OCI-LY7 (cell line): ENCODE results near the gene SLC6A6. TPM values are rescaled to one million over a fixed set of nuclear protein-coding genes. Genes with fewer than 3 reads are reported as not detected.

ENCODE experiments used
- BruUV-seq: library from RNA; stranded (reverse); fragments of 400-500 nt; replicated peaks from 2 replicates; lab custom pipeline; 2021; lab: Mats Ljungman, UMichigan
- CTCF ChIA-PET: fragments of 300-600 bp; sonication (Branson Sonifier 250); formaldehyde crosslinking; loops from one replicate; lab custom pipeline; 2022; ENCODE audit warnings: antibody characterized with exemption; ENCODE audit not compliant: unreplicated experiment; lab: Charles Lee
- POLR2A ChIA-PET: fragments of 300-600 bp; sonication (Branson Sonifier 250); formaldehyde crosslinking; loops from one replicate; lab custom pipeline; 2022; ENCODE audit warnings: antibody characterized with exemption; lab: Charles Lee
- DNase-seq: peaks from one replicate; pipeline ENCODE4 v3.0.0-alpha.2; 2015; ENCODE audit warnings: low spot score
- H2AFZ ChIP-seq: fragments of 200-600 bp; sonication (generic), shearing (Covaris generic); 2 replicates; pipeline ENCODE4 v1.6.1; 2014; ENCODE audit warnings: mild to moderate bottlenecking, antibody characterized with exemption, low read length, moderate library complexity
- H3K27ac ChIP-seq: fragments of 200-600 bp; sonication (generic); 2 replicates; pipeline ENCODE4 v1.5.1; 2014; ENCODE audit warnings: mixed run types, low read depth, mild to moderate bottlenecking, moderate library complexity, low read length, inconsistent platforms; ENCODE audit not compliant: poor library complexity, severe bottlenecking
- H3K36me3 ChIP-seq: fragments of 200-600 bp; sonication (generic); 2 replicates; pipeline ENCODE4 v1.6.1; 2014; ENCODE audit warnings: mild to moderate bottlenecking, antibody characterized with exemption, low read length, moderate library complexity, mixed read lengths; ENCODE audit not compliant: insufficient read depth
- H3K4me1 ChIP-seq: fragments of 200-600 bp; sonication (generic); 2 replicates; pipeline ENCODE4 v1.5.1; 2014; ENCODE audit warnings: mild to moderate bottlenecking, low read length; ENCODE audit not compliant: insufficient read depth, poor library complexity, severe bottlenecking
- H3K4me2 ChIP-seq: fragments of 200-600 bp; sonication (generic); 2 replicates; pipeline ENCODE4 v1.6.1; 2014; ENCODE audit warnings: mild to moderate bottlenecking, low read length
- H3K4me3 ChIP-seq: fragments of 200-600 bp; sonication (generic); 2 replicates; pipeline ENCODE4 v1.5.1; 2014; ENCODE audit warnings: mild to moderate bottlenecking, low read depth, low read length; ENCODE audit not compliant: poor library complexity, severe bottlenecking
- H3K79me2 ChIP-seq: fragments of 200-600 bp; sonication (generic); 2 replicates; pipeline ENCODE4 v1.6.1; 2016; ENCODE audit warnings: low read depth, mild to moderate bottlenecking, low read length, moderate library complexity, mixed read lengths; ENCODE audit not compliant: insufficient read depth
- H3K9me2 ChIP-seq: fragments of 200-600 bp; sonication (generic); 2 replicates; pipeline ENCODE4 v1.6.1; 2016; ENCODE audit warnings: mild to moderate bottlenecking, low read length, mixed read lengths; ENCODE audit not compliant: insufficient read depth
- H3K9me3 ChIP-seq: fragments of 200-600 bp; sonication (generic); 2 replicates; pipeline ENCODE4 v1.6.1; 2014; ENCODE audit warnings: mild to moderate bottlenecking, mixed run types, low read length, mixed read lengths
- H4K20me1 ChIP-seq: fragments of 200-600 bp; sonication (generic); 2 replicates; pipeline ENCODE4 v1.6.1; 2014; ENCODE audit warnings: mild to moderate bottlenecking, antibody characterized with exemption, low read length, moderate library complexity, mixed read lengths; ENCODE audit not compliant: insufficient read depth
- EZH2phosphoT487 ChIP-seq: fragments of 200-600 bp; sonication (generic); IDR thresholded peaks from 2 replicates; pipeline ENCODE4 v1.6.1; 2018; ENCODE audit warnings: low read depth, borderline replicate concordance, mild to moderate bottlenecking, mixed run types, antibody characterized with exemption, low read length, moderate library complexity, mixed read lengths
- intact Hi-C: fragments of 100-400 bp; cut with micrococcal nuclease; formaldehyde crosslinking; loops from one replicate; pipeline ENCODE4 v1.10.0; 2022; ENCODE audit not compliant: unreplicated experiment
- total RNA-seq, 2 experiments: library from RNA; depleted of rRNA in 1 of 2; stranded (reverse); fragments of >200 nt in 1 of 2; shearing (Covaris generic) in 1 of 2; gene quantifications; 2 replicates each; pipeline ENCODE4 v1.2.3, GENCODE V29; 2014 to 2022
- TF ChIP-seq, protein P1 (sequence below): fragments of 200-600 bp; sonication (generic); conservative IDR thresholded peaks from 2 replicates; pipeline ENCODE4 v1.5.1; 2014; ENCODE audit warnings: mild to moderate bottlenecking, antibody characterized with exemption, low read length, moderate library complexity, mixed read lengths

The SLC6A6 gene
- total RNA-seq, 2 experiments from 2014 or later, result 43.0 to 51.8 TPM

DNA sequence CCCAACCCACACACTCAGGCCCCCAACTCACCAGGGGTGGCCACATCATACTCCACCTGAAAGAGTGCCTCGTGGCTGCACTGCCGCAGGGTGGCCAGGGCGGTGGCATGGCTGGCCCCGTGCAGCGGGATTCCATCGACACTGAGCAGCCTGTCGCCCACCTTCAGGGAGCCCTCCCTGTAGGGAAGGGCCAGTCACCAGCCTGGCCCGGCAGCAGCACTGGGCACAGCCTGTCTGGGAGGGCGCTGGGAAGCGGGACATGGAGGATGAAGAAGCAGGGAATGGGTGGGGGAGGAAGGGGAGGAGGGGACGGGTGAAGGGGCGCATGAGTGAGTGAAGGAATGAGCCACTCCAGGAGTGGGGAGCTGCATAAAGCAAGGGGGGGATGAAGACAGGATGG, 119.2 kb downstream of the SLC6A6 start:
- Histone ChIP-seq H4K20me1 (no peaks in the 10 kb centered on the region), H3K36me3 (no peaks in the 10 kb centered on the region), H3K9me2 (no peaks in the 10 kb centered on the region), H3K79me2 (no peaks in the 10 kb centered on the region), H3K27ac (no peak overlapping the region), H3K9me3 (no peaks in the 10 kb centered on the region), H2AFZ (no peak overlapping the region), H3K4me3 (no peak overlapping the region), H3K4me1 (no peaks in the 10 kb centered on the region), H3K4me2 (no peak overlapping the region)
- no peak for TF ChIP-seq EZH2phosphoT487
- TF ChIP-seq, protein P1, sequence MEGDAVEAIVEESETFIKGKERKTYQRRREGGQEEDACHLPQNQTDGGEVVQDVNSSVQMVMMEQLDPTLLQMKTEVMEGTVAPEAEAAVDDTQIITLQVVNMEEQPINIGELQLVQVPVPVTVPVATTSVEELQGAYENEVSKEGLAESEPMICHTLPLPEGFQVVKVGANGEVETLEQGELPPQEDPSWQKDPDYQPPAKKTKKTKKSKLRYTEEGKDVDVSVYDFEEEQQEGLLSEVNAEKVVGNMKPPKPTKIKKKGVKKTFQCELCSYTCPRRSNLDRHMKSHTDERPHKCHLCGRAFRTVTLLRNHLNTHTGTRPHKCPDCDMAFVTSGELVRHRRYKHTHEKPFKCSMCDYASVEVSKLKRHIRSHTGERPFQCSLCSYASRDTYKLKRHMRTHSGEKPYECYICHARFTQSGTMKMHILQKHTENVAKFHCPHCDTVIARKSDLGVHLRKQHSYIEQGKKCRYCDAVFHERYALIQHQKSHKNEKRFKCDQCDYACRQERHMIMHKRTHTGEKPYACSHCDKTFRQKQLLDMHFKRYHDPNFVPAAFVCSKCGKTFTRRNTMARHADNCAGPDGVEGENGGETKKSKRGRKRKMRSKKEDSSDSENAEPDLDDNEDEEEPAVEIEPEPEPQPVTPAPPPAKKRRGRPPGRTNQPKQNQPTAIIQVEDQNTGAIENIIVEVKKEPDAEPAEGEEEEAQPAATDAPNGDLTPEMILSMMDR, result no peak
- intact Hi-C loops, result no loop called here
- ChIA-PET POLR2A (interaction anchor here (1.0 kb wide), 1 partner anchor 12 kb away, joined by 3 read pairs; no protein-coding TSS in a partner anchor), CTCF (no interaction called here)
- no peak for DNase-seq
- BruUV-seq, result no TSS peak

DNA sequence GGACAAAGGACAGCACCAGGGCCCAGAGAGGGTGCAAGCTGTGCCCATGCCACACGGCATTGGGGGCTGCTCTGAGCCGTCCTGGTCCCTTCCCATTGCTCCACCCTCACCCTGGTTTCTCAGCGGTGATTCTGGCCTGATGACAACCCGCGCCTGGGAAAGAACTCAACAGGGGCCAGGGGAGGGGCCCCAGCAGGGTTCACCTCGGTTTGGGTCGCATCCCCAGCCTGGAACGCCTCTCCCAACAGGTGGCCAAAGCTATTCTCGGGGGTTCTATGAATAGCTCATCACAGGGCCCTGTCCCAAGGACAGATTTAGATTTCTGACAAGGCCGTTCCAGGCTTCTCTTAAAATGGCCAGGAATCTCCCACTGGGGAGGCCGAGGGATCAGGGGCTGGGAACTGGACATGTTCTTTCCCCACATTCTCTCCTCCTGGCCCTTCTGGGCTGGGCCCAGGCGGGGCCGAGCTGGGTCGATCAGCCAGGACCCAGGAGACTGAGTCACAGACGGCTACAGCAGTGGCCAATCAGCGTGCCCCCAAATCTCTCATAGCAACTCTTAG, 119.8 kb downstream of the SLC6A6 start:
- intact Hi-C loops, result no loop called here
- POLR2A ChIA-PET, result interaction anchor here (1.0 kb wide), 1 partner anchor 11 kb away, joined by 3 read pairs; no protein-coding TSS in a partner anchor
- no peak for TF ChIP-seq EZH2phosphoT487
- TF ChIP-seq, protein P1, result no peak

DNA sequence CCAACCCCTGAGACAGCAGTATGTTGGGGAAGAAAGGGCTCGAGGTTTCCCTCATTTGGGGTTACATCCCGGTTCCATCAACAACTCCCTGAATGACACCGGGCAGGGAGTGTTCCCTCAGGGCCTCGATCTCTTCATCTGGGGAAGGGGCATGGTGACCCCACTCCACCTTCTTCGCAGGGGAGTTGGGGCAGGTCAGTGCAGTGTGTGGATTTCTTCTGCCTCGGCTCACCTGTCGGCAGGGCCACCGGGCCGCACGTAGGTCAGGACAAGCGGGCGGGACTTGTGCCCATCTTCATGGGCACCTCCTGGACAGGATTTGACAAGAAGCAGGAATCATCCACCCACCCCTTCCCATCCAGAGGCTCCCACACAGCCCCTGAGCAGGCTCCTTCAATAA, 120.4 kb downstream of the SLC6A6 start:
- intact Hi-C loops, result no loop called here
- DNase-seq, result no peak
- CTCF ChIA-PET, result no interaction called here

More for the DNA sequence above, 119.8 kb downstream of the SLC6A6 start:
- no peak for DNase-seq
- H3K4me2 ChIP-seq, result no peak overlapping the region
- H3K9me2 ChIP-seq, result no peaks in the 10 kb centered on the region
- H3K27ac ChIP-seq, result no peak overlapping the region
- CTCF ChIA-PET, result no interaction called here
- no peaks in the 10 kb centered on the region for H3K79me2 ChIP-seq
- H3K36me3 ChIP-seq, result no peaks in the 10 kb centered on the region
- no peak overlapping the region for H2AFZ ChIP-seq
- H4K20me1 ChIP-seq, result no peaks in the 10 kb centered on the region
- no peaks in the 10 kb centered on the region for H3K9me3 ChIP-seq
- H3K4me3 ChIP-seq, result no peak overlapping the region
- BruUV-seq, result no TSS peak
- H3K4me1 ChIP-seq, result no peaks in the 10 kb centered on the region

More for the DNA sequence above, 120.4 kb downstream of the SLC6A6 start:
- no TSS peak for BruUV-seq
- Histone ChIP-seq H3K9me2 (no peaks in the 10 kb centered on the region), H3K79me2 (no peaks in the 10 kb centered on the region), H3K27ac (no peak overlapping the region), H3K4me2 (no peak overlapping the region), H3K4me3 (no peak overlapping the region), H3K9me3 (no peaks in the 10 kb centered on the region), H3K36me3 (no peaks in the 10 kb centered on the region), H3K4me1 (no peaks in the 10 kb centered on the region), H4K20me1 (no peaks in the 10 kb centered on the region), H2AFZ (no peak overlapping the region)
- no peak for TF ChIP-seq EZH2phosphoT487
- TF ChIP-seq, protein P1, result no peak
- POLR2A ChIA-PET, result no interaction called here
